Measurements from ENCODE around the gene FAM120AOS. TPM values are rescaled to one million over a fixed set of nuclear protein-coding genes. Genes with fewer than 3 reads are reported as not detected.

FAM120AOS gene
- total RNA-seq, 1 experiment from 2014 or later = 36.0 TPM

GRCh38 chr9:93451849-93452709 lies 1.3 kb downstream of the FAM120AOS start:
- DNase-seq (ENCODE audit: low read depth, low spot score) (no peak), ATAC-seq (peak; percentile 50)
- BruUV-seq (replicated peaks) = no TSS peak
- no peaks in the 10 kb centered on the region for H3K9me3 ChIP-seq (ENCODE audit: control insufficient read depth, insufficient read depth, low read depth, low read length)
- H3K4me3 ChIP-seq (ENCODE audit: low read depth in 2 of 2, low read length in 2 of 2) = peak overlapping the region; percentile 80 to 83
- peak overlapping the region; percentile 85 for H3K27ac ChIP-seq (ENCODE audit: low read length)
- H3K4me1 ChIP-seq (ENCODE audit: control insufficient read depth, insufficient read depth, low read length) = peaks cover 7% of the 10 kb centered on the region
- ChIA-PET POLR2A (no interaction called here), CTCF (no interaction called here)
- H3K36me3 ChIP-seq (ENCODE audit: control insufficient read depth, insufficient read depth, low read length) = peaks cover 7% of the 10 kb centered on the region; the same call in 1 of the 2 replicates
- in situ Hi-C loops (cut with HindIII; ENCODE audit: low pct_unique_long_range_greater_than_20kb, low sequenced_read_pairs) (no loop called here), intact Hi-C loops (cut with micrococcal nuclease; ENCODE audit: unreplicated experiment) (no loop called here)
- TF ChIP-seq SIN3A (IDR thresholded peaks at IDR 0.05; ENCODE audit: borderline replicate concordance, insufficient read depth, low read depth, low read length) = 0 out of 2 replicates have a peak, but pooled peaks have one; percentile 19
- TF ChIP-seq TCF7L2 (IDR thresholded peaks at IDR 0.05; ENCODE audit: low read depth, low read length) = no peak
- TF ChIP-seq, protein P1, sequence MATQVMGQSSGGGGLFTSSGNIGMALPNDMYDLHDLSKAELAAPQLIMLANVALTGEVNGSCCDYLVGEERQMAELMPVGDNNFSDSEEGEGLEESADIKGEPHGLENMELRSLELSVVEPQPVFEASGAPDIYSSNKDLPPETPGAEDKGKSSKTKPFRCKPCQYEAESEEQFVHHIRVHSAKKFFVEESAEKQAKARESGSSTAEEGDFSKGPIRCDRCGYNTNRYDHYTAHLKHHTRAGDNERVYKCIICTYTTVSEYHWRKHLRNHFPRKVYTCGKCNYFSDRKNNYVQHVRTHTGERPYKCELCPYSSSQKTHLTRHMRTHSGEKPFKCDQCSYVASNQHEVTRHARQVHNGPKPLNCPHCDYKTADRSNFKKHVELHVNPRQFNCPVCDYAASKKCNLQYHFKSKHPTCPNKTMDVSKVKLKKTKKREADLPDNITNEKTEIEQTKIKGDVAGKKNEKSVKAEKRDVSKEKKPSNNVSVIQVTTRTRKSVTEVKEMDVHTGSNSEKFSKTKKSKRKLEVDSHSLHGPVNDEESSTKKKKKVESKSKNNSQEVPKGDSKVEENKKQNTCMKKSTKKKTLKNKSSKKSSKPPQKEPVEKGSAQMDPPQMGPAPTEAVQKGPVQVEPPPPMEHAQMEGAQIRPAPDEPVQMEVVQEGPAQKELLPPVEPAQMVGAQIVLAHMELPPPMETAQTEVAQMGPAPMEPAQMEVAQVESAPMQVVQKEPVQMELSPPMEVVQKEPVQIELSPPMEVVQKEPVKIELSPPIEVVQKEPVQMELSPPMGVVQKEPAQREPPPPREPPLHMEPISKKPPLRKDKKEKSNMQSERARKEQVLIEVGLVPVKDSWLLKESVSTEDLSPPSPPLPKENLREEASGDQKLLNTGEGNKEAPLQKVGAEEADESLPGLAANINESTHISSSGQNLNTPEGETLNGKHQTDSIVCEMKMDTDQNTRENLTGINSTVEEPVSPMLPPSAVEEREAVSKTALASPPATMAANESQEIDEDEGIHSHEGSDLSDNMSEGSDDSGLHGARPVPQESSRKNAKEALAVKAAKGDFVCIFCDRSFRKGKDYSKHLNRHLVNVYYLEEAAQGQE (IDR thresholded peaks at IDR 0.05; ENCODE audit: insufficient read depth in 1 of 2, low read depth in 2 of 2, low read length in 1 of 2) = no peak
- no peak for TF ChIP-seq POLR2AphosphoS5 (IDR thresholded peaks at IDR 0.05; ENCODE audit: low read depth, low read length)
- no peaks in the 10 kb centered on the region for H3K27me3 ChIP-seq (ENCODE audit: control insufficient read depth, insufficient read depth, low read length)

GRCh38 chr9:93450945-93451815 lies 2.2 kb downstream of the FAM120AOS start, which contains the start of gene FAM120A:
TSS of gene FAM120A (plus strand) at chr9:93451685. CDS start at chr9:93451916, 231 bp downstream.
- DNase-seq (ENCODE audit: low read depth, low spot score) (no peak), ATAC-seq (peak; percentile 91)
- Histone ChIP-seq H3K27me3 (ENCODE audit: control insufficient read depth, insufficient read depth, low read length) (no peaks in the 10 kb centered on the region), H3K4me3 (ENCODE audit: low read depth in 2 of 2, low read length in 2 of 2) (peak within 1 kb of the TSS; percentile 80 to 92), H3K27ac (ENCODE audit: low read length) (peak within 1 kb of the TSS; percentile 85), H3K4me1 (ENCODE audit: control insufficient read depth, insufficient read depth, low read length) (peaks cover 6% of the 10 kb centered on the region), H3K9me3 (ENCODE audit: control insufficient read depth, insufficient read depth, low read depth, low read length) (no peaks in the 10 kb centered on the region), H3K36me3 (ENCODE audit: control insufficient read depth, insufficient read depth, low read length) (peaks cover 7% of the 10 kb centered on the region; the same call in 1 of the 2 replicates)
- ChIA-PET CTCF (no interaction called here), POLR2A (interaction anchor here (0.6 kb wide), 1 partner anchor 148 kb away, joined by 3 read pairs; no protein-coding TSS in a partner anchor)
- intact Hi-C loops (cut with micrococcal nuclease; ENCODE audit: unreplicated experiment) = no loop called here
- TF ChIP-seq CTCF (IDR thresholded peaks at IDR 0.05) = no peak
- no peak; the same call in 1 of the 2 replicates for TF ChIP-seq SIN3A (IDR thresholded peaks at IDR 0.05; ENCODE audit: borderline replicate concordance, insufficient read depth, low read depth, low read length)
- peak; percentile 34; the same call in 1 of the 2 replicates for TF ChIP-seq POLR2AphosphoS5 (IDR thresholded peaks at IDR 0.05; ENCODE audit: low read depth, low read length)
- TF ChIP-seq TCF7L2 (IDR thresholded peaks at IDR 0.05; ENCODE audit: low read depth, low read length) = no peak
- no TSS peak for BruUV-seq (replicated peaks)
- in situ Hi-C loops (cut with HindIII; ENCODE audit: low pct_unique_long_range_greater_than_20kb, low sequenced_read_pairs) = no loop called here
